HepG2 (cell line): Measurements from ENCODE around the gene DGAT2. TPM values are rescaled to one million over a fixed set of nuclear protein-coding genes. Genes with fewer than 3 reads are reported as not detected.

Experiments
- CENPT ChIP-seq: sonication (generic); formaldehyde crosslinking; IDR thresholded peaks from 2 replicates; pipeline ENCODE4 v1.8.0; 2022; ENCODE audit warnings: low read depth, mild to moderate bottlenecking, moderate library complexity, missing genetic modification reagents
- FOXA1 ChIP-seq, 2 experiments: fragments of 450-650 bp in 1 of 2; sonication (generic) in 1 of 2; formaldehyde crosslinking in 1 of 2; IDR thresholded peaks; 2 replicates each; pipeline versions ENCODE4 v1.4.0 to v1.6.1; 2016 to 2020; ENCODE audit warnings: missing genetic modification reagents in 1 of 2
- FOXO1 ChIP-seq: sonication (generic); formaldehyde crosslinking; IDR thresholded peaks from 2 replicates; pipeline ENCODE4 v1.4.0; 2020; ENCODE audit warnings: missing genetic modification reagents
- HIVEP1 ChIP-seq: sonication (generic); formaldehyde crosslinking; IDR thresholded peaks from 2 replicates; pipeline ENCODE4 v1.4.0; 2020; ENCODE audit warnings: mild to moderate bottlenecking, missing genetic modification reagents
- IKZF4 ChIP-seq: sonication (generic); formaldehyde crosslinking; IDR thresholded peaks from 2 replicates; pipeline ENCODE4 v1.5.1; 2020; ENCODE audit warnings: borderline replicate concordance, mild to moderate bottlenecking, low read depth, missing genetic modification reagents; ENCODE audit errors: not compliant biosample characterization
- JDP2 ChIP-seq: sonication (generic); formaldehyde crosslinking; IDR thresholded peaks from 2 replicates; pipeline ENCODE4 v1.8.1; 2022; ENCODE audit warnings: missing genetic modification reagents, borderline replicate concordance
- JUNB ChIP-seq: sonication (generic); formaldehyde crosslinking; IDR thresholded peaks from 2 replicates; pipeline ENCODE4 v1.8.0; 2022; ENCODE audit warnings: missing genetic modification reagents, mild to moderate bottlenecking, borderline replicate concordance
- NFE2 ChIP-seq: sonication (generic); formaldehyde crosslinking; IDR thresholded peaks from 2 replicates; pipeline ENCODE4 v1.4.0; 2020; ENCODE audit warnings: missing genetic modification reagents
- PAF1 ChIP-seq: IDR thresholded peaks from 2 replicates; pipeline ENCODE4 v1.6.1; 2016; ENCODE audit warnings: missing genetic modification reagents, missing compliant biosample characterization
- RFX3 ChIP-seq: IDR thresholded peaks from 2 replicates; pipeline ENCODE4 v1.6.1; 2016; ENCODE audit warnings: missing biosample characterization, missing genetic modification reagents
- TBL1XR1 ChIP-seq: fragments of 150-350 bp; IDR thresholded peaks from 2 replicates; pipeline ENCODE4 v1.6.1; 2014; ENCODE audit warnings: borderline replicate concordance, low read length; ENCODE audit not compliant: partially characterized antibody
- TCF7L2 ChIP-seq: IDR thresholded peaks from 2 replicates; pipeline ENCODE4 v1.6.1; 2011; ENCODE audit warnings: mild to moderate bottlenecking, low read depth, low read length, moderate library complexity
- TMF1 ChIP-seq: sonication (generic); formaldehyde crosslinking; IDR thresholded peaks from 2 replicates; pipeline ENCODE4 v1.8.1; 2022; ENCODE audit warnings: low read depth, missing genetic modification reagents
- TSC22D2 ChIP-seq: sonication (generic); formaldehyde crosslinking; IDR thresholded peaks from 2 replicates; pipeline ENCODE4 v1.5.1; 2020; ENCODE audit warnings: missing genetic modification reagents, mild to moderate bottlenecking, borderline replicate concordance
- ZC3H13 ChIP-seq: sonication (generic); formaldehyde crosslinking; IDR thresholded peaks from 2 replicates; pipeline ENCODE4 v1.8.1; 2023; ENCODE audit warnings: mild to moderate bottlenecking, missing genetic modification reagents, moderate library complexity
- ZNF772 ChIP-seq: sonication (generic); formaldehyde crosslinking; IDR thresholded peaks from 2 replicates; pipeline ENCODE4 v1.5.0; 2020; ENCODE audit warnings: mild to moderate bottlenecking, missing genetic modification reagents
- polyA plus RNA-seq, 8 experiments: library from polyadenylated mRNA; depleted of rRNA in 3 of 8; stranded (reverse) in 7 of 8; unstranded in 1 of 8; fragments of >200 nt; fragmentation: Illumina TruSeq in 4 of 8; extraction: Trizol in 4 of 8; gene quantifications; 2 replicates each; pipeline versions ENCODE4 v1.2.1 to v1.2.3, GENCODE V29; 2011 to 2016; ENCODE audit warnings: low read depth in 4 of 8, missing spikeins in 1 of 8, mixed read lengths in 1 of 8; ENCODE audit not compliant: insufficient read depth in 1 of 8
- total RNA-seq, 5 experiments: library from RNA; depleted of rRNA; stranded (reverse); fragments of >200 nt; fragmentation: Illumina TruSeq; extraction: Trizol; gene quantifications; 2 replicates each; pipeline ENCODE4 v1.2.3, GENCODE V29; 2016; ENCODE audit warnings: low read depth in 1 of 5
- TF ChIP-seq, protein P1 (sequence below): IDR thresholded peaks from 2 replicates; pipeline ENCODE4 v1.6.1; 2016; ENCODE audit warnings: control low read depth
- TF ChIP-seq, protein P2 (sequence below): sonication (generic); formaldehyde crosslinking; IDR thresholded peaks from 2 replicates; pipeline ENCODE4 v1.5.0; 2020; ENCODE audit warnings: mild to moderate bottlenecking, missing genetic modification reagents, borderline replicate concordance
- TF ChIP-seq, protein P3 (sequence below): sonication (generic); formaldehyde crosslinking; IDR thresholded peaks from 2 replicates; pipeline ENCODE4 v1.4.0; 2020; ENCODE audit warnings: mild to moderate bottlenecking, low read depth, missing genetic modification reagents

DGAT2 gene
- total and polyA plus RNA-seq, 2 of the 13 experiments (the other 11 are each of a cell fraction or from before 2014, with no cell fraction given): 39.0 to 65.6 TPM

DNA sequence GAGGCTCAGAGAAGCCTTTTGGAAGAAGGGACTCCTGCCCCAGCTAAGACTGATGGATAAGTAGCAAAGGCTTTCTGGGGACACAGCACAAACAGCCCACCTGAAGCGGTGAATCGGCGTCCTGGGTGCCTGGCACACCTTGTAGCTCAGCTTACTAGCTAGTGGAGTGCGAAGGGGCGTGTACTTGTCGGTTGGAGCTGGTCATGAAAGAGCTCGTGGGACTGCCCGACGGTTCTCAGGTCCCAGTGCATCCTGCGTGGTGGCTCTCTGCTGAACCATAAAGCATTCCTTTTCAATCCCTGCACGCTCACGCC is 45.7 kb downstream of the DGAT2 start (continued):
- TF ChIP-seq HIVEP1 (CRISPR knock-in tag) (no peak), PAF1 (CRISPR knock-in tag) (no peak), CENPT (CRISPR knock-in tag) (no peak), FOXO1 (CRISPR knock-in tag) (no peak), JDP2 (CRISPR knock-in tag) (no peak), TCF7L2 (no peak), NFE2 (no peak), TSC22D2 (CRISPR knock-in tag) (no peak), TMF1 (CRISPR knock-in tag) (no peak), FOXA1 (IDR thresholded peaks at IDR 0.05) (no peak), FOXA1 (CRISPR knock-in tag; IDR thresholded peaks at IDR 0.05) (0 out of 2 replicates have a peak, but pooled peaks have one; percentile 4), IKZF4 (CRISPR knock-in tag) (no peak), ZC3H13 (CRISPR knock-in tag) (0 out of 2 replicates have a peak, but pooled peaks have one; percentile 42), JUNB (CRISPR knock-in tag) (no peak), ZNF772 (CRISPR knock-in tag) (no peak), TBL1XR1 (no peak), RFX3 (no peak)
- TF ChIP-seq, protein P1, sequence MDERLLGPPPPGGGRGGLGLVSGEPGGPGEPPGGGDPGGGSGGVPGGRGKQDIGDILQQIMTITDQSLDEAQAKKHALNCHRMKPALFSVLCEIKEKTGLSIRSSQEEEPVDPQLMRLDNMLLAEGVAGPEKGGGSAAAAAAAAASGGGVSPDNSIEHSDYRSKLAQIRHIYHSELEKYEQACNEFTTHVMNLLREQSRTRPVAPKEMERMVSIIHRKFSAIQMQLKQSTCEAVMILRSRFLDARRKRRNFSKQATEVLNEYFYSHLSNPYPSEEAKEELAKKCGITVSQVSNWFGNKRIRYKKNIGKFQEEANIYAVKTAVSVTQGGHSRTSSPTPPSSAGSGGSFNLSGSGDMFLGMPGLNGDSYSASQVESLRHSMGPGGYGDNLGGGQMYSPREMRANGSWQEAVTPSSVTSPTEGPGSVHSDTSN: no peak
- TF ChIP-seq, protein P2, sequence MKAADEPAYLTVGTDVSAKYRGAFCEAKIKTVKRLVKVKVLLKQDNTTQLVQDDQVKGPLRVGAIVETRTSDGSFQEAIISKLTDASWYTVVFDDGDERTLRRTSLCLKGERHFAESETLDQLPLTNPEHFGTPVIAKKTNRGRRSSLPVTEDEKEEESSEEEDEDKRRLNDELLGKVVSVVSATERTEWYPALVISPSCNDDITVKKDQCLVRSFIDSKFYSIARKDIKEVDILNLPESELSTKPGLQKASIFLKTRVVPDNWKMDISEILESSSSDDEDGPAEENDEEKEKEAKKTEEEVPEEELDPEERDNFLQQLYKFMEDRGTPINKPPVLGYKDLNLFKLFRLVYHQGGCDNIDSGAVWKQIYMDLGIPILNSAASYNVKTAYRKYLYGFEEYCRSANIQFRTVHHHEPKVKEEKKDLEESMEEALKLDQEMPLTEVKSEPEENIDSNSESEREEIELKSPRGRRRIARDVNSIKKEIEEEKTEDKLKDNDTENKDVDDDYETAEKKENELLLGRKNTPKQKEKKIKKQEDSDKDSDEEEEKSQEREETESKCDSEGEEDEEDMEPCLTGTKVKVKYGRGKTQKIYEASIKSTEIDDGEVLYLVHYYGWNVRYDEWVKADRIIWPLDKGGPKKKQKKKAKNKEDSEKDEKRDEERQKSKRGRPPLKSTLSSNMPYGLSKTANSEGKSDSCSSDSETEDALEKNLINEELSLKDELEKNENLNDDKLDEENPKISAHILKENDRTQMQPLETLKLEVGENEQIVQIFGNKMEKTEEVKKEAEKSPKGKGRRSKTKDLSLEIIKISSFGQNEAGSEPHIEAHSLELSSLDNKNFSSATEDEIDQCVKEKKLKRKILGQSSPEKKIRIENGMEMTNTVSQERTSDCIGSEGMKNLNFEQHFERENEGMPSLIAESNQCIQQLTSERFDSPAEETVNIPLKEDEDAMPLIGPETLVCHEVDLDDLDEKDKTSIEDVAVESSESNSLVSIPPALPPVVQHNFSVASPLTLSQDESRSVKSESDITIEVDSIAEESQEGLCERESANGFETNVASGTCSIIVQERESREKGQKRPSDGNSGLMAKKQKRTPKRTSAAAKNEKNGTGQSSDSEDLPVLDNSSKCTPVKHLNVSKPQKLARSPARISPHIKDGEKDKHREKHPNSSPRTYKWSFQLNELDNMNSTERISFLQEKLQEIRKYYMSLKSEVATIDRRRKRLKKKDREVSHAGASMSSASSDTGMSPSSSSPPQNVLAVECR: no peak
- TF ChIP-seq, protein P3, sequence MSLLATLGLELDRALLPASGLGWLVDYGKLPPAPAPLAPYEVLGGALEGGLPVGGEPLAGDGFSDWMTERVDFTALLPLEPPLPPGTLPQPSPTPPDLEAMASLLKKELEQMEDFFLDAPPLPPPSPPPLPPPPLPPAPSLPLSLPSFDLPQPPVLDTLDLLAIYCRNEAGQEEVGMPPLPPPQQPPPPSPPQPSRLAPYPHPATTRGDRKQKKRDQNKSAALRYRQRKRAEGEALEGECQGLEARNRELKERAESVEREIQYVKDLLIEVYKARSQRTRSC (CRISPR knock-in tag): no peak
